ENCODE measurements around the gene RFX1. TPM values are rescaled to one million over a fixed set of nuclear protein-coding genes. Genes with fewer than 3 reads are reported as not detected.

RFX1 gene
- total and polyA plus RNA-seq, 2 donors (not counting 1 experiment from before 2014, with no cell fraction given): 9.2 to 33.3 TPM

- H3K27me3 ChIP-seq (replicated peaks in 1 of 4; ENCODE audit: control extremely low read depth in 1 of 4, control insufficient read depth in 3 of 4, insufficient read depth in 4 of 4, low read length in 3 of 4): no peaks in the 10 kb centered on the region
- H3K36me3 ChIP-seq (replicated peaks in 1 of 2; ENCODE audit: control extremely low read depth in 1 of 2, control insufficient read depth in 1 of 2, extremely low read depth in 1 of 2, insufficient read depth in 2 of 2, low read length in 1 of 2): peaks cover 0 to 37% of the 10 kb centered on the region in 2 experiments
- no peak overlapping the region for H3K4me3 ChIP-seq (ENCODE audit: control extremely low read depth in 1 of 5, extremely low read depth in 1 of 5, insufficient read depth in 1 of 5, low read depth in 2 of 5, low read length in 4 of 5)
- no peaks in the 10 kb centered on the region for H3K79me2 ChIP-seq (ENCODE audit: control insufficient read depth, insufficient read depth, low read length)
- 94% methylated on average over 2 of the region's 2 CpGs for WGBS (ENCODE audit: insufficient coverage)
- no peaks in the 10 kb centered on the region for H3K9me3 Mint-ChIP-seq (ENCODE audit: insufficient read depth)
- no peak overlapping the region for H3K4me2 ChIP-seq (replicated peaks; ENCODE audit: low read depth, low read length, poor library complexity, severe bottlenecking)
- no peak overlapping the region for H3K4me3 Mint-ChIP-seq
- DNase-seq (peak; percentile 40), ATAC-seq (ENCODE audit: low read depth) (peak; percentile 57)
- H3K27me3 Mint-ChIP-seq: no peaks in the 10 kb centered on the region
- intact Hi-C loops (cut with micrococcal nuclease): no loop called here
- no peaks in the 10 kb centered on the region for H3K4me1 ChIP-seq (ENCODE audit: control insufficient read depth in 2 of 2, insufficient read depth in 2 of 2, low read length in 2 of 2)
- ChIA-PET CTCF (interaction anchor here (0.6 to 0.7 kb wide), 2 partner anchors 50 to 121 kb away, joined by 4 read pairs; no protein-coding TSS in a partner anchor), POLR2A (interaction anchor here (0.6 kb wide), 1 partner anchor 52 kb away, joined by 3 read pairs; no protein-coding TSS in a partner anchor)
- H3K9me3 ChIP-seq (ENCODE audit: control extremely low read depth in 1 of 3, control insufficient read depth in 2 of 3, insufficient read depth in 1 of 3, low read length in 2 of 3): peaks cover 0 to 14% (median 5%) of the 10 kb centered on the region in 3 donors
- H3K27ac Mint-ChIP-seq: no peak overlapping the region
- no peaks in the 10 kb centered on the region for H4K20me1 ChIP-seq (ENCODE audit: control insufficient read depth, insufficient read depth, low read length, poor library complexity, severe bottlenecking)
- no peak overlapping the region for H3K9ac ChIP-seq (ENCODE audit: low read length)
- no peak overlapping the region for H2AFZ ChIP-seq (ENCODE audit: insufficient read depth, low read depth, low read length, poor library complexity, severe bottlenecking)
- H3K27ac ChIP-seq (ENCODE audit: low read length in 2 of 2): no peak overlapping the region
- TF ChIP-seq EZH2 (IDR thresholded peaks at IDR 0.05; ENCODE audit: borderline replicate concordance, insufficient read depth, low read depth, low read length, poor library complexity, severe bottlenecking): no peak
- TF ChIP-seq CTCF (IDR thresholded peaks at IDR 0.05): no peak
- no peaks in the 10 kb centered on the region for H3K4me1 Mint-ChIP-seq
Observed at GRCh38 chr19:13920940-13921747, 85.0 kb downstream of the RFX1 start.

GRCh38 chr19:13920524-13920923 lies 85.6 kb downstream of the RFX1 start:
- Histone ChIP-seq H3K4me3 (ENCODE audit: control extremely low read depth in 1 of 5, extremely low read depth in 1 of 5, insufficient read depth in 1 of 5, low read depth in 2 of 5, low read length in 4 of 5) (no peak overlapping the region), H3K27ac (ENCODE audit: low read length in 2 of 2) (no peak overlapping the region), H3K27me3 (replicated peaks in 1 of 4; ENCODE audit: control extremely low read depth in 1 of 4, control insufficient read depth in 3 of 4, insufficient read depth in 4 of 4, low read length in 3 of 4) (no peaks in the 10 kb centered on the region), H3K9ac (ENCODE audit: low read length) (no peak overlapping the region), H3K4me2 (replicated peaks; ENCODE audit: low read depth, low read length, poor library complexity, severe bottlenecking) (no peak overlapping the region), H4K20me1 (ENCODE audit: control insufficient read depth, insufficient read depth, low read length, poor library complexity, severe bottlenecking) (no peaks in the 10 kb centered on the region), H3K4me1 (ENCODE audit: control insufficient read depth in 2 of 2, insufficient read depth in 2 of 2, low read length in 2 of 2) (no peaks in the 10 kb centered on the region), H3K79me2 (ENCODE audit: control insufficient read depth, insufficient read depth, low read length) (no peaks in the 10 kb centered on the region), H3K9me3 (ENCODE audit: control extremely low read depth in 1 of 3, control insufficient read depth in 2 of 3, insufficient read depth in 1 of 3, low read length in 2 of 3) (peaks cover 0 to 14% (median 5%) of the 10 kb centered on the region in 3 donors), H2AFZ (ENCODE audit: insufficient read depth, low read depth, low read length, poor library complexity, severe bottlenecking) (no peak overlapping the region), H3K36me3 (replicated peaks in 1 of 2; ENCODE audit: control extremely low read depth in 1 of 2, control insufficient read depth in 1 of 2, extremely low read depth in 1 of 2, insufficient read depth in 2 of 2, low read length in 1 of 2) (peaks cover 0 to 41% of the 10 kb centered on the region in 2 experiments)
- Mint-ChIP-seq H3K27ac (no peak overlapping the region), H3K4me1 (no peaks in the 10 kb centered on the region), H3K4me3 (no peak overlapping the region), H3K27me3 (no peaks in the 10 kb centered on the region), H3K9me3 (ENCODE audit: insufficient read depth) (no peaks in the 10 kb centered on the region)
- ChIA-PET CTCF (interaction anchor here (0.7 kb wide), 1 partner anchor 122 kb away, joined by 4 read pairs; no protein-coding TSS in a partner anchor), POLR2A (interaction anchor here (0.6 kb wide), 1 partner anchor 52 kb away, joined by 3 read pairs; no protein-coding TSS in a partner anchor)
- WGBS (ENCODE audit: insufficient coverage): 100% methylated on average over 11 of the region's 11 CpGs
- no peak for TF ChIP-seq CTCF (IDR thresholded peaks at IDR 0.05)
- TF ChIP-seq EZH2 (IDR thresholded peaks at IDR 0.05; ENCODE audit: borderline replicate concordance, insufficient read depth, low read depth, low read length, poor library complexity, severe bottlenecking): no peak
- no peak for ATAC-seq (ENCODE audit: low read depth)
- no peak for DNase-seq
- intact Hi-C loops (cut with micrococcal nuclease): no loop called here

All from B cell (primary cell).